Measurements from ENCODE around the gene CHTF18.

DNA sequence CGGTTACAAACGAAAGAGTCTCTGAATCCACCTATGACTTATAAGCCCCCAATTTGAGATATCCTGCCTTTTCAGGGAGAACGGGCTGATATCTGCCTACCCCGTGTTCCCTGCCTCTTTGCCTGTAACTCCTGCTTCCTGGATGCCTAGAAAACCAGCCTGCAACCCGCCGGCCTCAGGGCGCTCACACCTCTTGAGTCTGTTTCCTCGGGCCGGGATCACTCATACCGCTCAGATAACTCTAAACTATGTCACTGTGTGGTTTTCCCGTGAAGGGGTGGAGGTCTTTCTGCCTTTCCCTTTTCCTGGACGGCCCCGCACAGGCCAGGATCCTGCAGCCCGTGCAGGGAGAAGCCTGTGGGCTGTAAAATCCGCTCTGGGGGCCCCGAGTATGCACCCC, 10.6 kb upstream of the CHTF18 start:
- TF ChIP-seq, protein P1, sequence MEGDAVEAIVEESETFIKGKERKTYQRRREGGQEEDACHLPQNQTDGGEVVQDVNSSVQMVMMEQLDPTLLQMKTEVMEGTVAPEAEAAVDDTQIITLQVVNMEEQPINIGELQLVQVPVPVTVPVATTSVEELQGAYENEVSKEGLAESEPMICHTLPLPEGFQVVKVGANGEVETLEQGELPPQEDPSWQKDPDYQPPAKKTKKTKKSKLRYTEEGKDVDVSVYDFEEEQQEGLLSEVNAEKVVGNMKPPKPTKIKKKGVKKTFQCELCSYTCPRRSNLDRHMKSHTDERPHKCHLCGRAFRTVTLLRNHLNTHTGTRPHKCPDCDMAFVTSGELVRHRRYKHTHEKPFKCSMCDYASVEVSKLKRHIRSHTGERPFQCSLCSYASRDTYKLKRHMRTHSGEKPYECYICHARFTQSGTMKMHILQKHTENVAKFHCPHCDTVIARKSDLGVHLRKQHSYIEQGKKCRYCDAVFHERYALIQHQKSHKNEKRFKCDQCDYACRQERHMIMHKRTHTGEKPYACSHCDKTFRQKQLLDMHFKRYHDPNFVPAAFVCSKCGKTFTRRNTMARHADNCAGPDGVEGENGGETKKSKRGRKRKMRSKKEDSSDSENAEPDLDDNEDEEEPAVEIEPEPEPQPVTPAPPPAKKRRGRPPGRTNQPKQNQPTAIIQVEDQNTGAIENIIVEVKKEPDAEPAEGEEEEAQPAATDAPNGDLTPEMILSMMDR (IDR thresholded peaks at IDR 0.05) = no peak
- no peak for TF ChIP-seq POLR2A (IDR thresholded peaks at IDR 0.05; ENCODE audit: low read depth)
- TF ChIP-seq EP300 (IDR thresholded peaks at IDR 0.05) = no peak
